ENCODE results near the gene NPB. TPM values are rescaled to one million over a fixed set of nuclear protein-coding genes. Genes with fewer than 3 reads are reported as not detected.

NPB gene
- total and polyA plus RNA-seq, 2 of the 8 experiments (the other 6 are each of a cell fraction or from before 2014, with no cell fraction given), result 1.5 to 2.5 TPM

DNA sequence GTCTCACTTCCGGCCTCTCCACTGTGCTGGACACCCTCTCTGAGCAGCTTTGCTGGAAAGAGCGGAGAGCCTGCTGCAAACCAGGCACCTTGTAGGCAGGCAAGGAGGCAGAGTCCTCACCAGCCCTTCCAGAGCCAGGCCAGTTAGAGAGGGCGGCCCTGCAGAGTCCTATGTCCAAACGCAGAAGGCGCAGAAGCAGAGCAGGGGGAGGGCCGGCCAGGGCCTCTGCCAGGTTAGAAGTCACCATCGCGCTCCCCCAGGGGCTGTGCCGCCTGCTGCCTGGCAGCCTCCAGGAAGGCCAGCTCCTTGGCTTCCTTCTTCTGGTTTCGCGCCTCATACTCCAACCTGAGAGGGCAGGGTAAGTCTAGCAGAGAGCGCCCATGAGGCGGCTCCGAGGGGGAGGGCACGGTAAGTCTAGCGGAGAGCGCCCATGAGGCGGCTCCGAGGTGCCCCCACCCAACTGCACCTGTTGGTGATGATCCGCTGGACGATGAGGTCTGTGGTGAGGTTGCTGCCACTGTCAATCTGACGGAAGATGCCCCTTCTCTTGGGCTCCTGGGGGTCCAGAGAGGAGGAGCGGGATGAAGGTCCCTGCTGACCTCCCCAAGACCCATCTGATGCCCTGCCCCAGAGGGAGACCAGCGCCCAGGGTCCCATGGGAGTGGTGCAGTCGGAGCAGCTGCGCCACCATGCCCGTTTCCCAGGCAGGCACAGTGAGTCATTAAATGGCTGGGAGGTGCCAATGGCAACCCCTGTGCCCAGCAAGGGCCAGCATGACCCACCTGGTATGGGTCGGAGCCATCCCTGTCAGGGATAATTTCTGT is 2.8 kb downstream of the NPB start:
- no peak overlapping the region for H2BK120ac ChIP-seq (replicated peaks; ENCODE audit: low read depth, low read length)
- no peak for TF ChIP-seq JUND (IDR thresholded peaks at IDR 0.05; ENCODE audit: low read length)
- no peak overlapping the region for H2BK5ac ChIP-seq (ENCODE audit: low read depth, low read length)
- no peak overlapping the region for H3K14ac ChIP-seq (ENCODE audit: insufficient read length)
- H2BK12ac ChIP-seq (ENCODE audit: low read depth, low read length), result no peak overlapping the region
- DNase-seq (ENCODE audit: low read depth in 1 of 2, low spot score in 2 of 2) (no peak), FAIRE-seq (no peak)
- no peak overlapping the region for H2AK5ac ChIP-seq (ENCODE audit: low read depth, low read length)
- no peak overlapping the region for H2BK20ac ChIP-seq (ENCODE audit: low read length)
- no peak overlapping the region for H2AFZ ChIP-seq (ENCODE audit: low read length)
- peaks cover 0 to 22% (median 14%) of the 10 kb centered on the region in 4 experiments; a peak in 5 of 7 replicates for H3K27me3 ChIP-seq (replicated peaks in 1 of 4; ENCODE audit: control insufficient read depth in 3 of 4, extremely low read depth in 1 of 4, insufficient read depth in 3 of 4, low read length in 3 of 4)
- no peak overlapping the region for H3K4me3 ChIP-seq (ENCODE audit: extremely low read depth in 1 of 4, insufficient read depth in 2 of 4, low read depth in 3 of 4, low read length in 4 of 4)
- H3K4me1 ChIP-seq (replicated peaks in 1 of 4; ENCODE audit: control insufficient read depth in 3 of 4, insufficient read depth in 4 of 4, low read length in 3 of 4), result peaks cover 0 to 8% (median 3%) of the 10 kb centered on the region in 4 experiments; a peak in 3 of 7 replicates
- H3K9ac ChIP-seq (replicated peaks in 1 of 4; ENCODE audit: extremely low read depth in 1 of 4, low read depth in 3 of 4, low read length in 3 of 4), result no peak overlapping the region
- no peak overlapping the region for H3K23ac ChIP-seq (ENCODE audit: insufficient read length)
- peaks cover 0 to 1% (median under 1%) of the 10 kb centered on the region in 4 experiments; a peak in 3 of 8 replicates for H3K36me3 ChIP-seq (ENCODE audit: control insufficient read depth in 2 of 4, insufficient read depth in 4 of 4, low read length in 3 of 4)
- H3K18ac ChIP-seq (ENCODE audit: extremely low read depth, low read length), result no peak overlapping the region
- H3K27ac ChIP-seq (ENCODE audit: low read depth, low read length), result no peak overlapping the region
- H3K79me2 ChIP-seq (ENCODE audit: control insufficient read depth in 1 of 2, insufficient read depth in 2 of 2, low read length in 2 of 2), result no peaks in the 10 kb centered on the region
- H3K23me2 ChIP-seq (ENCODE audit: low read depth, low read length), result peaks cover 6% of the 10 kb centered on the region; the same call in 1 of the 2 replicates
- 93% methylated on average over 26 of the region's 28 CpGs; no CpG with 5 or more reads in 1 of the 2 experiments for WGBS, 2 experiments (ENCODE audit: extremely low coverage in 1 of 2, insufficient coverage in 1 of 2, insufficient read length in 1 of 2, insufficient replicate concordance in 2 of 2, low coverage in 1 of 2, low lambda C conversion rate in 2 of 2, missing lambda C conversion rate in 1 of 2)
- H3K4ac ChIP-seq (replicated peaks; ENCODE audit: insufficient read length, low read depth, low read length), result no peak overlapping the region
- H3K9me3 ChIP-seq (ENCODE audit: insufficient read depth in 2 of 2, low read depth in 1 of 2, low read length in 1 of 2), result no peaks in the 10 kb centered on the region
- H3K79me1 ChIP-seq (ENCODE audit: low read depth, low read length), result peaks cover 2% of the 10 kb centered on the region; the same call in 1 of the 2 replicates
- H4K91ac ChIP-seq (replicated peaks; ENCODE audit: insufficient read length, low read length), result no peak overlapping the region
- no peak overlapping the region for H2BK15ac ChIP-seq (ENCODE audit: low read length)
- H4K20me1 ChIP-seq (replicated peaks in 1 of 2; ENCODE audit: control insufficient read depth in 1 of 2, insufficient read depth in 2 of 2, low read length in 2 of 2), result peaks cover 5 to 19% of the 10 kb centered on the region in 2 experiments
- CTCF ChIA-PET (ENCODE audit: partially characterized antibody), result interaction anchor here (0.8 kb wide), 1 partner anchor 35 kb away, joined by 3 read pairs; no protein-coding TSS in a partner anchor
- POLR2A ChIA-PET (ENCODE audit: partially characterized antibody), result interaction anchor here (0.7 to 4.0 kb wide), 7 partner anchors 10 to 115 kb away, joined by 3 to 22 read pairs (median 3); partner anchors contain the start of gene ANAPC11
- H3K4me2 ChIP-seq (ENCODE audit: insufficient read depth in 1 of 2, low read depth in 2 of 2, low read length in 2 of 2), result no peak overlapping the region
- no peak overlapping the region for H4K5ac ChIP-seq (ENCODE audit: insufficient read length, low read depth, low read length)
- H4K8ac ChIP-seq (ENCODE audit: extremely low read depth, insufficient read depth, low read length), result no peak overlapping the region; the same call in 1 of the 2 replicates
- no peak overlapping the region for H3K56ac ChIP-seq (replicated peaks; ENCODE audit: insufficient read length, low read depth, low read length)
